ENCODE data around the gene SLC41A2.

Gene SLC41A2

GRCh38 chr12:104974626-104975290 is 16.7 kb upstream of the SLC41A2 start:
- H3K79me2 ChIP-seq: no peaks in the 10 kb centered on the region
- H3K27me3 ChIP-seq (ENCODE audit: control insufficient read depth, insufficient read depth, low read length): no peaks in the 10 kb centered on the region
- H3K4me1 ChIP-seq: no peaks in the 10 kb centered on the region
- H3K36me3 ChIP-seq (ENCODE audit: control insufficient read depth, insufficient read depth, low read length): no peaks in the 10 kb centered on the region
- no peak overlapping the region for H3K4me3 ChIP-seq (ENCODE audit: low read depth, low read length)
- H2AFZ ChIP-seq: no peak overlapping the region
- H3K4me2 ChIP-seq (ENCODE audit: low read length): no peak overlapping the region
- H3K9me3 ChIP-seq (ENCODE audit: control insufficient read depth, low read length): no peaks in the 10 kb centered on the region
- TF ChIP-seq, protein P1, sequence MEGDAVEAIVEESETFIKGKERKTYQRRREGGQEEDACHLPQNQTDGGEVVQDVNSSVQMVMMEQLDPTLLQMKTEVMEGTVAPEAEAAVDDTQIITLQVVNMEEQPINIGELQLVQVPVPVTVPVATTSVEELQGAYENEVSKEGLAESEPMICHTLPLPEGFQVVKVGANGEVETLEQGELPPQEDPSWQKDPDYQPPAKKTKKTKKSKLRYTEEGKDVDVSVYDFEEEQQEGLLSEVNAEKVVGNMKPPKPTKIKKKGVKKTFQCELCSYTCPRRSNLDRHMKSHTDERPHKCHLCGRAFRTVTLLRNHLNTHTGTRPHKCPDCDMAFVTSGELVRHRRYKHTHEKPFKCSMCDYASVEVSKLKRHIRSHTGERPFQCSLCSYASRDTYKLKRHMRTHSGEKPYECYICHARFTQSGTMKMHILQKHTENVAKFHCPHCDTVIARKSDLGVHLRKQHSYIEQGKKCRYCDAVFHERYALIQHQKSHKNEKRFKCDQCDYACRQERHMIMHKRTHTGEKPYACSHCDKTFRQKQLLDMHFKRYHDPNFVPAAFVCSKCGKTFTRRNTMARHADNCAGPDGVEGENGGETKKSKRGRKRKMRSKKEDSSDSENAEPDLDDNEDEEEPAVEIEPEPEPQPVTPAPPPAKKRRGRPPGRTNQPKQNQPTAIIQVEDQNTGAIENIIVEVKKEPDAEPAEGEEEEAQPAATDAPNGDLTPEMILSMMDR (IDR thresholded peaks at IDR 0.05): no peak
- no peak overlapping the region for H3K27ac ChIP-seq
- H3K9ac ChIP-seq: no peak overlapping the region

DNA sequence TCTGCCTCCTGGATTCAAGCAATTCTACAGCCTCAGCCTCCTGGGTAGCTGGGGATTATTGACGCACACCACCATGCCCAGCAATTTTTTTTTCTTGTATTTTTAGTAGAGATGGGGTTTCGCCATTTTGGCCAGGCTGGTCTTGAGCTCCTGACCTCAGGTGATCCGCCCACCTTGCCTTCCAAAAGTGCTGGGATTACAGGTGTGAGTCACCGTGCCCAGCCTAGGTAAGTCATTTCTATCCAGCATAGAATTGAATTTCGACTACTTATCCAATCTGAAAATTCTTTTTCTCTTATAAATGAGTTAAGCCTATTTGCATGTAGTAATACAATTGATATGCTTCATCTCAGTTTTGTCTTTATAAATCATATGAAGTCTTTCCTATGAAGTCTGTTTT is 15.2 kb upstream of the SLC41A2 start:
- Histone ChIP-seq H3K9me3 (ENCODE audit: control insufficient read depth, low read length) (no peaks in the 10 kb centered on the region), H2AFZ (no peak overlapping the region), H3K9ac (no peak overlapping the region), H3K36me3 (ENCODE audit: control insufficient read depth, insufficient read depth, low read length) (no peaks in the 10 kb centered on the region), H3K79me2 (no peaks in the 10 kb centered on the region), H3K4me1 (no peaks in the 10 kb centered on the region), H3K27ac (no peak overlapping the region), H3K27me3 (ENCODE audit: control insufficient read depth, insufficient read depth, low read length) (no peaks in the 10 kb centered on the region), H3K4me3 (ENCODE audit: low read depth, low read length) (no peak overlapping the region), H3K4me2 (ENCODE audit: low read length) (no peak overlapping the region)
- TF ChIP-seq, protein P1 (IDR thresholded peaks at IDR 0.05): no peak

DNA sequence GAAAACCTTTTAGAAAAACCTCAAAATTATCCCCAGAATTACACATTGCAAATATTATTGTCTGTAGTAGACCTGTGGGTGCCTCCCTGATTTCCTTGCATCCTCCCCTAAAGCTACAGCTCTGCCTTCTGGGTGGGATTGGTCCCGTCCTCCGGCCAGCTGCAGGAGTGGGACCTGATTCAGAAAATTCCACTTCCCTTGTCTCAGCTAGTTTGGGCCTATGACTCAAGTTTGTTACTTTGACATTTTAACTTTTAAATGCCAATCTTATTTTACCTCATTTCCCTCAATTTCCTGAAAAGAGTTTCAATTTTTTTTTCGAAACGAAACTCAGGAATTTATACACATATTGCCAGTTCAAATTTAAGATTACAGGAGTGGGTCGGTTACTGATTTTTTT is 13.2 kb upstream of the SLC41A2 start:
- no peaks in the 10 kb centered on the region for H3K4me1 ChIP-seq

DNA sequence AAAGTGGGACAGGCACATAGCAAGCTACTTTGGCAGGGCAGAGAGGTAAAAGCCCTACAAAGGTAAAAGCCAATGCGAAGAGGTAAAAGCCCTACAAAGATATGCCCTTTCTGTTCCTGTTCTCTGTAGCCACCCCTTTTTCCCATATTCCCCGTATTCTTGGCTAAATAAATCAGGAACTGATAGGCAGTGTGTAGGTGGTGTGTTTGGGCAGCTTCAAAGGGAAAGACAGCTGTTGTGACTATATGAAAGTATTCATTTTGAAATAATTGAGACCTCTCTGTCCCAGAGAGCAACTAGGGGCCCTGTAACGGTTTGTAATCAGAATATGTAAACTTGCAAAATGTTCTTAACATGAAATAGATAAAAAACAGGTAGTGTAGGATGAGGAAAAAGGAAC is 11.3 kb upstream of the SLC41A2 start:
- Histone ChIP-seq H3K4me1 (no peaks in the 10 kb centered on the region), H3K27ac (no peak overlapping the region), H3K79me2 (no peaks in the 10 kb centered on the region), H3K36me3 (ENCODE audit: control insufficient read depth, insufficient read depth, low read length) (no peaks in the 10 kb centered on the region), H3K4me2 (ENCODE audit: low read length) (no peak overlapping the region), H3K9me3 (ENCODE audit: control insufficient read depth, low read length) (no peaks in the 10 kb centered on the region), H3K27me3 (ENCODE audit: control insufficient read depth, insufficient read depth, low read length) (no peaks in the 10 kb centered on the region), H2AFZ (no peak overlapping the region), H3K9ac (no peak overlapping the region), H3K4me3 (ENCODE audit: low read depth, low read length) (no peak overlapping the region)
- TF ChIP-seq, protein P1 (IDR thresholded peaks at IDR 0.05): no peak

More for the DNA sequence above, 13.2 kb upstream of the SLC41A2 start:
- H3K79me2 ChIP-seq: no peaks in the 10 kb centered on the region
- H3K27me3 ChIP-seq (ENCODE audit: control insufficient read depth, insufficient read depth, low read length): no peaks in the 10 kb centered on the region
- no peak overlapping the region for H3K4me2 ChIP-seq (ENCODE audit: low read length)
- H3K36me3 ChIP-seq (ENCODE audit: control insufficient read depth, insufficient read depth, low read length): no peaks in the 10 kb centered on the region
- no peak overlapping the region for H3K4me3 ChIP-seq (ENCODE audit: low read depth, low read length)
- H3K27ac ChIP-seq: no peak overlapping the region
- H3K9ac ChIP-seq: no peak overlapping the region
- no peaks in the 10 kb centered on the region for H3K9me3 ChIP-seq (ENCODE audit: control insufficient read depth, low read length)
- no peak overlapping the region for H2AFZ ChIP-seq
- TF ChIP-seq, protein P1 (IDR thresholded peaks at IDR 0.05): no peak

DNA sequence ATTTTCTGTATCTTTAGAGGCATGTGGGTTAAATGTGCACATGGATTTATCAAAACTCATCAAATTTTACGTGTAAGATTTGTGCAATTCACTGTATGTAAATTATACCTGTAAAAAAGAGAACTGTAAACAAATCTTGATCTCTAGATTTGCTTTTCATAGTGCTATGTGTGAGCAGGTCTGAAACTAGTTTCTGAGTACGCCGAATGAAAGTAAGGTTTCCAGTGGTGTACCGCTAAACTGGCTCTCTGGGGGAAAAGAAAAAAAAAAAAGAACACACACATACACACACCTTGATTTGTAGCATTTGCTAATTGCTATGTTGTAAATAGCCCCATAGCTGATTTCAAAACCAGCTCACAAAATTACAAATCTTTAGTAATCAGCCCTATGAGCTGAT is 8.6 kb upstream of the SLC41A2 start:
- TF ChIP-seq, protein P1 (IDR thresholded peaks at IDR 0.05): no peak
- Histone ChIP-seq H3K27ac (no peak overlapping the region), H2AFZ (no peak overlapping the region), H3K4me2 (ENCODE audit: low read length) (no peak overlapping the region), H3K9ac (no peak overlapping the region), H3K27me3 (ENCODE audit: control insufficient read depth, insufficient read depth, low read length) (no peaks in the 10 kb centered on the region), H3K9me3 (ENCODE audit: control insufficient read depth, low read length) (no peaks in the 10 kb centered on the region), H3K36me3 (ENCODE audit: control insufficient read depth, insufficient read depth, low read length) (no peaks in the 10 kb centered on the region), H3K4me1 (no peaks in the 10 kb centered on the region), H3K4me3 (ENCODE audit: low read depth, low read length) (no peak overlapping the region), H3K79me2 (no peaks in the 10 kb centered on the region)
